Gastrocnemius medialis (tissue), 4 donors: ENCODE results near the gene FAM32A.

Experiments
- POLR2A ChIP-seq, 2 donors: fragments of 450-650 bp; IDR thresholded peaks; one replicate each; pipeline ENCODE4 v1.6.1; 2017; ENCODE audit warnings: antibody characterized with exemption in 2 of 2, mild to moderate bottlenecking in 2 of 2, moderate library complexity in 2 of 2
- TF ChIP-seq, protein P1 (sequence below), 5 experiments: fragments of 450-650 bp in 3 of 5; fragments of 200-600 bp in 2 of 5; sonication (generic) in 2 of 5; IDR thresholded peaks in 4 of 5; conservative IDR thresholded peaks in 1 of 5; 1 replicate in 4 of 5; 2 replicates in 1 of 5; pipeline ENCODE4 v1.5.1; 2016 to 2019; ENCODE audit warnings: antibody characterized with exemption in 5 of 5, mild to moderate bottlenecking in 3 of 5, moderate library complexity in 3 of 5

DNA sequence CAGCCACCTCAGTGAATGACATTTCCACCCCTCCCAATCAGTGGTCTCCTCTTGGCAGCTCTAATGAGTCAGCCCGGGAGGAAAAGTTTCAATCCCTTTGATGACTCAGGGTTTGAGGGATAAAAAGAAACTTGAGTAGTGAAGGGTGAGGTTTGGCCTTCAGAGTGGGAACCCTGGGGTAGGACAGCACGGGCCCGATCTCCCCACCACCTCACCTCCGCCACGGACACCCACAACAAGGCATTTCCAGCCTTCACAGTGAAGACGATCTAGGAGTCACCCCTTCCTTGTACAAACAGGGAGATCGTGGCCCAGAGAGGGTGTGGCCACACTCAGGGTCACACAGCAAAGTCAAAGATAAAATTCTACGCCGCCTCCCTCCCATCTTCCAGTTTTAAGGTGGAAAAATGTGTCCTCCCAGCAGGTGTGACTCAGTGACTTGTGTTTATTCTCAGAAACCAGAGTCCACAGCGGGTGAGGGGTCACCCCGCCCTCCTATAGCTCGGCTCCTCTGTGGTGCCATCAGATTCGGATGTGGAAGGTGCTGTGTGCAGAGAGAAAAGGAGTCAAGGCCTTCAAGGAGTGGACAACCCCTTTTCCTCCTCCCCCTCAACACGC, 24.2 kb upstream of the FAM32A start:
- TF ChIP-seq, protein P1, sequence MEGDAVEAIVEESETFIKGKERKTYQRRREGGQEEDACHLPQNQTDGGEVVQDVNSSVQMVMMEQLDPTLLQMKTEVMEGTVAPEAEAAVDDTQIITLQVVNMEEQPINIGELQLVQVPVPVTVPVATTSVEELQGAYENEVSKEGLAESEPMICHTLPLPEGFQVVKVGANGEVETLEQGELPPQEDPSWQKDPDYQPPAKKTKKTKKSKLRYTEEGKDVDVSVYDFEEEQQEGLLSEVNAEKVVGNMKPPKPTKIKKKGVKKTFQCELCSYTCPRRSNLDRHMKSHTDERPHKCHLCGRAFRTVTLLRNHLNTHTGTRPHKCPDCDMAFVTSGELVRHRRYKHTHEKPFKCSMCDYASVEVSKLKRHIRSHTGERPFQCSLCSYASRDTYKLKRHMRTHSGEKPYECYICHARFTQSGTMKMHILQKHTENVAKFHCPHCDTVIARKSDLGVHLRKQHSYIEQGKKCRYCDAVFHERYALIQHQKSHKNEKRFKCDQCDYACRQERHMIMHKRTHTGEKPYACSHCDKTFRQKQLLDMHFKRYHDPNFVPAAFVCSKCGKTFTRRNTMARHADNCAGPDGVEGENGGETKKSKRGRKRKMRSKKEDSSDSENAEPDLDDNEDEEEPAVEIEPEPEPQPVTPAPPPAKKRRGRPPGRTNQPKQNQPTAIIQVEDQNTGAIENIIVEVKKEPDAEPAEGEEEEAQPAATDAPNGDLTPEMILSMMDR (IDR thresholded peaks at IDR 0.05 in 4 of 5, conservative IDR thresholded peaks at IDR 0.05 in 1 of 5): no peak
- TF ChIP-seq POLR2A (IDR thresholded peaks at IDR 0.05): no peak
